Astrocyte (in vitro differentiated cells and primary cell): ENCODE results near the gene SEMA3B. TPM values are rescaled to one million over a fixed set of nuclear protein-coding genes. Genes with fewer than 3 reads are reported as not detected.

Source experiments
- DNase-seq: peaks from one replicate; pipeline ENCODE4 v3.0.0-alpha.2; 2010; ENCODE audit warnings: low read depth
- FAIRE-seq: peaks from 2 replicates; lab custom pipeline; 2011; peaks lifted over from hg19 to GRCh38; lab: Jason Lieb, UNC
- H2AFZ ChIP-seq: 2 replicates; pipeline ENCODE4 v1.6.0; 2012; ENCODE audit warnings: low read depth, low read length, inconsistent platforms
- H3K27ac ChIP-seq: 2 replicates; pipeline ENCODE4 v1.5.1; 2011; ENCODE audit warnings: low read depth, low read length, inconsistent platforms
- H3K27me3 ChIP-seq: 2 replicates; pipeline ENCODE4 v1.6.0; 2011; ENCODE audit warnings: low read length, inconsistent platforms; ENCODE audit not compliant: insufficient read depth
- H3K36me3 ChIP-seq: 2 replicates; pipeline ENCODE4 v1.5.1; 2011; ENCODE audit warnings: low read length, inconsistent platforms; ENCODE audit not compliant: insufficient read depth
- H3K4me1 ChIP-seq: 2 replicates; pipeline ENCODE4 v1.5.1; 2011; ENCODE audit warnings: low read length, inconsistent platforms; ENCODE audit not compliant: insufficient read depth
- H3K4me2 ChIP-seq: 2 replicates; pipeline ENCODE4 v1.6.0; 2012; ENCODE audit warnings: low read length, inconsistent platforms
- H3K4me3 ChIP-seq: 2 replicates; pipeline ENCODE4 v1.5.1; 2011; ENCODE audit warnings: low read depth, mild to moderate bottlenecking, low read length, inconsistent platforms; ENCODE audit not compliant: insufficient read depth
- H3K79me2 ChIP-seq: 2 replicates; pipeline ENCODE4 v1.6.0; 2012; ENCODE audit warnings: mild to moderate bottlenecking, low read length, inconsistent platforms; ENCODE audit not compliant: insufficient read depth
- H3K9ac ChIP-seq: 2 replicates; pipeline ENCODE4 v1.6.0; 2012; ENCODE audit warnings: mild to moderate bottlenecking, low read length, inconsistent platforms
- H3K9me3 ChIP-seq: 2 replicates; pipeline ENCODE4 v1.5.1; 2012; ENCODE audit warnings: low read depth, mild to moderate bottlenecking, low read length, inconsistent platforms; ENCODE audit not compliant: insufficient read depth
- H4K20me1 ChIP-seq: 2 replicates; pipeline ENCODE4 v1.6.0; 2012; ENCODE audit warnings: low read length, inconsistent platforms; ENCODE audit not compliant: insufficient read depth
- H3K27ac Mint-ChIP-seq: one replicate; pipeline ENCODE4 v1.8.0; 2021; ENCODE audit warnings: mild to moderate bottlenecking, mixed read lengths; ENCODE audit not compliant: unreplicated experiment
- H3K27me3 Mint-ChIP-seq: one replicate; pipeline ENCODE4 v1.8.0; 2021; ENCODE audit warnings: low read depth, mixed read lengths; ENCODE audit not compliant: unreplicated experiment
- H3K36me3 Mint-ChIP-seq: one replicate; pipeline ENCODE4 v1.8.0; 2021; ENCODE audit warnings: low read depth, mixed read lengths; ENCODE audit not compliant: unreplicated experiment
- H3K4me1 Mint-ChIP-seq: one replicate; pipeline ENCODE4 v1.8.0; 2021; ENCODE audit warnings: low read depth, mixed read lengths; ENCODE audit not compliant: unreplicated experiment
- H3K4me3 Mint-ChIP-seq: one replicate; pipeline ENCODE4 v1.8.0; 2021; ENCODE audit warnings: mild to moderate bottlenecking, moderate library complexity, mixed read lengths; ENCODE audit not compliant: unreplicated experiment
- H3K9me3 Mint-ChIP-seq: one replicate; pipeline ENCODE4 v1.8.0; 2021; ENCODE audit warnings: mild to moderate bottlenecking, mixed read lengths; ENCODE audit not compliant: unreplicated experiment
- CTCF ChIP-seq: IDR thresholded peaks from 2 replicates; pipeline ENCODE4 v1.5.1; 2011; ENCODE audit warnings: low read depth, mild to moderate bottlenecking, inconsistent platforms, low read length, moderate library complexity; ENCODE audit not compliant: insufficient read depth
- EZH2 ChIP-seq: IDR thresholded peaks from 2 replicates; pipeline ENCODE4 v1.6.1; 2012; ENCODE audit warnings: mild to moderate bottlenecking, low read length, inconsistent platforms; ENCODE audit not compliant: insufficient read depth
- total RNA-seq: library from RNA; stranded (reverse); gene quantifications from 2 replicates; pipeline ENCODE4 v1.2.1, GENCODE V29; 2021

Gene SEMA3B
- total RNA-seq, 1 donor from 2014 or later = 5.9 TPM

GRCh38 chr3:50323092-50323600 lies 54.2 kb downstream of the SEMA3B start:
- peaks cover 21% of the 10 kb centered on the region for H3K4me1 Mint-ChIP-seq

DNA sequence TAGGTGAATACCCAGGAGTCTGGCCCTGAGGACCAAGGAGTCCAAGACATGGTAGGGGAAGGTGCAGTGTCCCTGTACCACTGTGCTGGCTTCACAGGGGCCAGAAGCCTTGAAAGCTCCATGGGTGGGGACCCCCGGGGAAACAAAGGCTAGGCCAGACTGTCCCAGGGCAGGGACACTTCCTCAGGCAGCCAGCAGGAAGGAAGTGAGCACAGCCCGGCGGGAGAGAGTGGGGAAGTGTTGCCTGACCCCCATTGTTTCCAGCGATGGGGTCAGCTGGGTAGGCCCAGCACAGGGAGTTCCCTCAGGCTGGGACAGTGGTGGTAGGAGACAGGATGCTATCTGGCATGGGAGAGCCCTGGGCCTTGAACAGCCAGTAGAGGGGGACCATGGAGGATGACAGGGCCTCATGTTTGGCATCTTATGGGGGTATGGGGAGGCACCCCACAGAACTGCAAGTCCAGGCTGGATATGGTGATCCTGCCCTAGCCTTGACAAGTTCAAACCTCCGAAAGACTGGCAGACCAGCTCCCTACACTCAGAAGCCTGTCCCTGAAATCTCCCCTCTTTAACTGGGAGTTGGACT lies 54.8 kb downstream of the SEMA3B start:
- Mint-ChIP-seq H3K27ac (no peak overlapping the region), H3K4me1 (peaks cover 24% of the 10 kb centered on the region), H3K36me3 (peaks cover 6% of the 10 kb centered on the region), H3K4me3 (no peak overlapping the region), H3K9me3 (no peaks in the 10 kb centered on the region), H3K27me3 (no peaks in the 10 kb centered on the region)
- Histone ChIP-seq H2AFZ (no peak overlapping the region), H3K9me3 (no peaks in the 10 kb centered on the region), H3K9ac (no peak overlapping the region), H3K4me3 (no peak overlapping the region), H4K20me1 (peaks cover 24% of the 10 kb centered on the region), H3K27me3 (no peaks in the 10 kb centered on the region), H3K4me2 (no peak overlapping the region), H3K4me1 (peaks cover 29% of the 10 kb centered on the region), H3K27ac (no peak overlapping the region), H3K36me3 (peaks cover 8% of the 10 kb centered on the region), H3K79me2 (peaks cover 47% of the 10 kb centered on the region)
- no peak for TF ChIP-seq CTCF
- no peak for TF ChIP-seq EZH2
- FAIRE-seq (no peak), DNase-seq (no peak)

More at GRCh38 chr3:50323092-50323600, 54.2 kb downstream of the SEMA3B start:
- Histone ChIP-seq H3K27me3 (no peaks in the 10 kb centered on the region), H3K79me2 (peaks cover 52% of the 10 kb centered on the region), H3K4me1 (peaks cover 24% of the 10 kb centered on the region), H3K36me3 (peaks cover 13% of the 10 kb centered on the region), H3K4me2 (no peak overlapping the region), H3K9me3 (no peaks in the 10 kb centered on the region), H4K20me1 (peaks cover 30% of the 10 kb centered on the region), H3K4me3 (no peak overlapping the region), H2AFZ (no peak overlapping the region), H3K27ac (no peak overlapping the region), H3K9ac (no peak overlapping the region)
- Mint-ChIP-seq H3K9me3 (no peaks in the 10 kb centered on the region), H3K27ac (peak overlapping the region; percentile 12), H3K4me3 (peak overlapping the region; percentile 45), H3K27me3 (no peaks in the 10 kb centered on the region), H3K36me3 (peaks cover 12% of the 10 kb centered on the region)
- DNase-seq = no peak
- FAIRE-seq = no peak
- TF ChIP-seq EZH2 (no peak), CTCF (no peak)
